ENCODE measurements around the gene SASH3.

SASH3 gene

DNA sequence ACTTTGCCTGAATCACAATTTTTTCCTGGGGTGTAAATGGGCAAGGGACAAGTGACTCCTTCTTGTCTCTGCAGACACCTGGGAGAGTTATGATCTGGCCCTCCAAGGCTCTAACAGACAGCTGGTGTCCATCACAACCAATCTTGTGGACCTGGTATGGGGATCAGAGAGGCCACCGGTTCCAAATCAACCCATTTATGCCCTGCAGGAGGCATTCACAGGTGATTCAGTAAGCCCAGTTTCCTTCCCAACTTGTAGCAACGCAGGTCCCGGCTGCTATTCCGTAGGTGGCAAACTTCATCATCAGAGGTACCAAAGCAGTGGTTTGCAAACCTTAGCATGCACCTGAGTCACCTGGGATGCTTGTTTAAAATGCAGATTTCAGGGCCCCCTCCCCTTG lies 32.2 kb upstream of the SASH3 start:
- H3K4me1 Mint-ChIP-seq (ENCODE audit: low read depth), result peaks cover 36% of the 10 kb centered on the region
- no peaks in the 10 kb centered on the region for H3K36me3 Mint-ChIP-seq (ENCODE audit: low read depth)
- H3K27me3 Mint-ChIP-seq (ENCODE audit: low read depth), result peaks cover 2% of the 10 kb centered on the region
- H3K9me3 Mint-ChIP-seq, result no peaks in the 10 kb centered on the region
- H3K4me3 Mint-ChIP-seq, result no peak overlapping the region
- H3K27ac Mint-ChIP-seq, result no peak overlapping the region
- DNase-seq (ENCODE audit: low spot score), result no peak

DNA sequence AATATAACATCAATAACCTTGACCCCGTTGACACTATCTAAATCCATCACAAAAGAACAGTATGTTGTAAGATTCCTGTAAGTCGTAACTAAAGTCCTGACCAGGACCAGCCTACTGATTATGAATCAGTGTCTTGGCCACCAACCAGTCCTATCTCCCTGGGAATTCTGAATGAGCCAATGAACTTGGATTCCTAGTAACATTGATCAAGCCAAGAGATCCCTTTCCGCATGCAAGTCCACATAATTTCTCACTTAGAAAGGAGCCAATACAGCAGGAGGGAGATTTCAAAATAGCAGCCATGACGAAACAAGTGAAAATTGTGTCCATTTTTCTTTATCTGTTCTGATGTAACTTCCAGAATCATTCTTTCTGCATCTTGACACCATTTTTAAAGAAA lies 31.4 kb upstream of the SASH3 start:
- H3K27me3 Mint-ChIP-seq (ENCODE audit: low read depth), result peaks cover 2% of the 10 kb centered on the region
- no peak for DNase-seq (ENCODE audit: low spot score)
- peaks cover 31% of the 10 kb centered on the region for H3K4me1 Mint-ChIP-seq (ENCODE audit: low read depth)
- no peaks in the 10 kb centered on the region for H3K36me3 Mint-ChIP-seq (ENCODE audit: low read depth)
- no peak overlapping the region for H3K27ac Mint-ChIP-seq
- no peaks in the 10 kb centered on the region for H3K9me3 Mint-ChIP-seq
- no peak overlapping the region for H3K4me3 Mint-ChIP-seq

DNA sequence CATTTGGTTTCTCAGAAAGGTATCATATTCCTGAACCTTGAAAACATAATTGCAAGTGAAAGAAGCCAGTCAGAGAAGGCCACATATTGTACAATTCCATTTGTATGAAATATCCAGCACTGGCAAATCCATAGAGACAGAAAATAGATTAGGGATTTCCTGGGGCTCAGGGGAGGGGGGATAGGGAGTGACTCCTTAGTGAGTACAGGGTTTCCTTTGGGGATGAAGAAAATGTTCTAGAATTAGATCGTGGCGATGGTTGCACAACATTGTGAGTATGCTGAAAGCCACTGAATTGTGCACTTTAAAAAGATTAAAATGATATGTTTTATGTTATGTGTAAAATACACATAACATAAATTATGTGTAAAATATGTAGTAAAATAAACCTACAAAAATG lies 30.7 kb upstream of the SASH3 start:
- H3K27ac Mint-ChIP-seq, result no peak overlapping the region
- H3K27me3 Mint-ChIP-seq (ENCODE audit: low read depth), result peaks cover 2% of the 10 kb centered on the region
- no peak for DNase-seq (ENCODE audit: low spot score)

DNA sequence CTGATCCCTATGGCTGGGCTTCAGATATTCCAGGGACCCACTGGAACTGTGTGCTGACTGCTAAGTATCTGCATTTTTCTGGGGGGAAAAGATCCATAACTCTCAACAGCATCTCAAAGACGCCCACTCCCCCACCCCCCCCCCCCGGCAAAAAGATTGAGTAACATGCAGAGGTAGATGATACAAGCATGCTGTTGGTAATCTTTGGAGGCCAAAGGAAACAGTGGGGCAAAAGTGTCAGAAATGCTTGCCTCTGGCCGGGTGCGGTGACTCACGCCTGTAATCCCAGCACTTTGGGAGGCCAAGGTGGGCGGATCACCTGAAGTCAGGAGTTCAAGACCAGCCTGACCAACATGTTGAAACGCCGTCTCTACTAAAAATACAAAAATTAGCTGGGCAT lies 28.8 kb upstream of the SASH3 start:
- no peak overlapping the region for H3K27ac Mint-ChIP-seq
- no peak overlapping the region for H3K4me3 Mint-ChIP-seq
- DNase-seq (ENCODE audit: low spot score), result no peak
- H3K27me3 Mint-ChIP-seq (ENCODE audit: low read depth), result peaks cover 2% of the 10 kb centered on the region
- no peaks in the 10 kb centered on the region for H3K9me3 Mint-ChIP-seq
- peaks cover 2% of the 10 kb centered on the region for H3K36me3 Mint-ChIP-seq (ENCODE audit: low read depth)
- H3K4me1 Mint-ChIP-seq (ENCODE audit: low read depth), result peaks cover 26% of the 10 kb centered on the region

More for the DNA sequence above, 30.7 kb upstream of the SASH3 start:
- no peaks in the 10 kb centered on the region for H3K36me3 Mint-ChIP-seq (ENCODE audit: low read depth)
- peaks cover 30% of the 10 kb centered on the region for H3K4me1 Mint-ChIP-seq (ENCODE audit: low read depth)
- no peak overlapping the region for H3K4me3 Mint-ChIP-seq
- H3K9me3 Mint-ChIP-seq, result no peaks in the 10 kb centered on the region

DNA sequence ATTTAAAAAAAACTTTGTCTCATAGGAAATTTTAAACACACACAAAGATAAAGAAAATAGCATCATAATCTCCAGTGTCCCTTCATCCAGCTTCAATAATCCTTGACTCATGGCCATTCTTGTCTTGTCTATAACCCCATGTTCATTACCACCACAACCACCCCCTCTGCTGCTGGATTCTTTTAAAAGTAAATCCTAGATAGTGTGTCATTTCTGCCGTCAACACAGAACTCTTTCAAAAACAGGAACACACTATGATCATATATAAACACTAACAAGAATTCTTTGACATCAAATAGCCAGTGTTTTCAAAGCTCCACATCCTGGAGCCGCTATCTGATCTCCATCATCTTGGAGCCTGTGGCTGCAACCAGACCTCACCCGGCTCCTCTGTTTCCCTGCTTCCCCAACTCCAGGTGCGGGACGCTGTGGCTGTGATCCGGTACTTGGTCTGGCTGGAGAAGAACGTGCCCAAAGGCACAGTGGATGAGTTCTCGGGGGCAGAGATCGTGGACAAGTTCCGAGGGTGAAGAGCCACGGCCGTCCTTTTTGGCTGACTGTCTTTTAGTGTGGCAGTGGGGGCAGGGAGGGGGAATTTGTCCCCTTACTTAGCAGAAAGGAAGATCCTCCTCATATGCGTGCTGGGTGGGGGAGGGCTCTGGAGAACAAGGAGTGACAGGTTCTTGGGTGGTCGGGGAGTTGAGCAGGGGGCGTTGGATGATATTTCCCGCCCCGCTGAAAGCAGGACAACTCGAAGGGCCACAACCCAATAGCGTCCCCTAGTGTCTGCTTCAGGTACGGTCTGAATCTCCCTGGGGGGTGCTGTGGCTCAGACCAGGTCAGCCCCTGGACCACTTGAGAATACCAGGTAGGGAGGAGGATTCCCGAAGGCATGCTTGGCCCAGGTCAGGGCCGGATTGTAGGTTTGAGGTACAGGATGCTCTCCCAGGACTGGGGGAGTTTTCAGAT lies 25.4 kb upstream of the SASH3 start:
- Mint-ChIP-seq H3K27me3 (ENCODE audit: low read depth) (no peaks in the 10 kb centered on the region), H3K4me3 (no peak overlapping the region), H3K36me3 (ENCODE audit: low read depth) (peaks cover 2% of the 10 kb centered on the region), H3K9me3 (no peaks in the 10 kb centered on the region), H3K27ac (peak overlapping the region; percentile 55), H3K4me1 (ENCODE audit: low read depth) (peaks cover 45% of the 10 kb centered on the region)
- DNase-seq (ENCODE audit: low spot score), result no peak

DNA sequence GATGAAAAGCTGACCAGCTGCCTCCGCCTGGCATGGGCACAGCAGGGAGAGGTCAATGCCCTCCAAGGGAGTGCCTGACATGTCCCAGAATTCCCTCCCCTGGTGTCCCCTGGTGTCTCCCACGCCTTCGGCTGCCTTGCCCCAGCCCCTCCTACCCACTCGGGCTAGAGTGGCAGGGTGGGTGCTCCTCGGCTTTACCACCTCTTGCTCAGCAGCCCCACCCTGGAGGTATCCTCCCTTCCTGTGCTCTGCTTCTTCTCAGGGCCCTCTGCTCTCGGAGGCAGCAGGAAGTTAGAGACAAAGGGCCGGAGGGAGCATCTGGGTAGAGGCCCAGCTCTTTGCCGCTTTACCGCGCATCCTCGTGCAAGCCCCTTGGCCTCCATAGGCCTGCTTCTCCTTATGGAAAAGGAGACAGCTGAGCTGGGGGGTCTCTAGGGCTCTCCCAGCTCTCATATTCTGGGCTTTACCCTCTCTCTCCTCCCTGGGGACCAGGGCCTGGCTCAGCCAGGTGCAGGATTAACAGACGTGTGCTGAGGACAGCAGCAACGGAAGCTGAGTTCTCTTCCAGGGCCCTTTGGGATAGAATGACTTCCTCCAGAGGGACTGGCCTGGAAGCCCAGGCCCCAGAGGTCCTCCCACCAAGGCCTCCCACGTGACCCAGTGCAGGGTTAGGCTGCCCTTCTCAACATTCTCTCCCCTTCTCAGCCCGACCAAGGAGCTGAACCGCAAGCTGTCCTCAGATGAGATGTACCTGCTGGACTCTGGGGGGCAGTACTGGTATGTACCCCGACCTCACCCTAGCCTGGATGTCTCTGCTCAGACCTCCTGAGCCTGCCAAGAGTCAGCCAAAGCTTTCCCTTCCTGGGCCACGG lies 23.7 kb upstream of the SASH3 start:
- H3K9me3 Mint-ChIP-seq, result no peaks in the 10 kb centered on the region
- DNase-seq (ENCODE audit: low spot score), result no peak
- no peaks in the 10 kb centered on the region for H3K27me3 Mint-ChIP-seq (ENCODE audit: low read depth)
- H3K4me1 Mint-ChIP-seq (ENCODE audit: low read depth), result peaks cover 61% of the 10 kb centered on the region
- peaks cover 2% of the 10 kb centered on the region for H3K36me3 Mint-ChIP-seq (ENCODE audit: low read depth)
- H3K27ac Mint-ChIP-seq, result peak overlapping the region; percentile 55
- H3K4me3 Mint-ChIP-seq, result peak overlapping the region; percentile 50

DNA sequence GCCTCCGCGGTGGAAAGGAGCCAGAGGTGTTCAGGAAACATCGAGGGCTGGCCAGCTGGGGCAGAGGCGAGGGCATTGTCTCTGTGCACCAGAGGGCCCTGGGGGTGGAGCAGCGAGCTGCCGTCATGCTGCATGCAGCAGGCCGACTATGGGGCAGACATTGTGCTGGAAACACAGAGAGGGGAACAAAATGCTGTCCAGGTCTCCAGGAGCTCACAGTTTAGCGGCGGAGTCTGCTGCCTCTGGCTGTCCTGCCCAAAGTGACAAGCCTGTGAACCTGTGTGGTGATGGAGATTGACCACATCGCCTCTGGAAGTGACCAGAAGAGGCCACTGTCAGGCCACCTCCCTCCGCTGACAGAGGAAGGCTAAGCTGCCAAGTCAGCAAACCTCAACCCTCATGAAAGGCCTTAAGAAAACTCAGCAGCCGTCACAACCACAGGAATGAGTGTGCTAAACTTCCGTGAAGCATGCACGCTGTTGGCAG lies 20.1 kb upstream of the SASH3 start:
- peak; percentile 59 for DNase-seq (ENCODE audit: low spot score)
- Mint-ChIP-seq H3K27ac (peak overlapping the region; percentile 90), H3K4me1 (ENCODE audit: low read depth) (peaks cover 53% of the 10 kb centered on the region), H3K27me3 (ENCODE audit: low read depth) (no peaks in the 10 kb centered on the region), H3K9me3 (no peaks in the 10 kb centered on the region), H3K4me3 (peak overlapping the region; percentile 38), H3K36me3 (ENCODE audit: low read depth) (peaks cover 2% of the 10 kb centered on the region)

DNA sequence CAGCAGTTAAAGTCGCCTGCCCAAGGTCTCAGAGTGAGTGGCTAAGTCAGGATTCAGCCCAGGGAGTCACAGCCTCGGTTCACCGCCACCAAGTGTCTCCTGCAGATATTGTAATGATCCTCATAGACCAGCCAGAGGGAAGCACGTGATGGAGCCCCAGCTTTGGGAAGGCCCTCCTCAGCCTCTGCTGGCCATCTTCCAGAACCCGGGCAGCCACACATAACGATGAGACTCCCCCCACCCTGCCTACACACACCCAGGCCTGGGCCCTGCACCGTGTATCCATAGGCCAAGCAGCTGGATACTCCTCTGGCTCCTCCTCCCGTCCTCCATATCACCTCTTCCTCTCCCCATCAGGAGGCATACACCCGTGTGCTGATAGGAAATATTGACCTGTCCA lies 19.6 kb upstream of the SASH3 start:
- no peak overlapping the region for H3K4me3 Mint-ChIP-seq
- no peaks in the 10 kb centered on the region for H3K9me3 Mint-ChIP-seq
- peak overlapping the region; percentile 90 for H3K27ac Mint-ChIP-seq
- peaks cover 49% of the 10 kb centered on the region for H3K4me1 Mint-ChIP-seq (ENCODE audit: low read depth)
- no peaks in the 10 kb centered on the region for H3K27me3 Mint-ChIP-seq (ENCODE audit: low read depth)
- no peak for DNase-seq (ENCODE audit: low spot score)
- no peaks in the 10 kb centered on the region for H3K36me3 Mint-ChIP-seq (ENCODE audit: low read depth)

DNA sequence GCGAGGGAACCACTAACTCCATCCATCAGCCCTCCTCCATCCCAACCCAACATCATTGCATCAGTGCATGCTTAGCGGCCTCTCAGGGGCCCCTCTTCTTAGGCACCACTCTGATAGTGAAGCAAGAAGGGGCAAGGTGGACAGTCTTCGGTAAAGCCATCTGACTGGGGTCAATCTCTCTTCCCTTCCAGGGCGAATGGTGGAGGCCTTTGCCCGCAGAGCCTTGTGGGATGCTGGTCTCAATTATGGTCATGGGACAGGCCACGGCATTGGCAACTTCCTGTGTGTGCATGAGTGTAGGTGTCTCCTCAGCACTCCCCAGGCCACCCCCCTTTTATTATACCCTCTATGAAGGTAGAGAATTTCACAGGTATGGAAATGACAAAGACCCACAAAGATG lies 18.8 kb upstream of the SASH3 start:
- no peak for DNase-seq (ENCODE audit: low spot score)
- H3K27me3 Mint-ChIP-seq (ENCODE audit: low read depth), result no peaks in the 10 kb centered on the region
- no peak overlapping the region for H3K4me3 Mint-ChIP-seq
- H3K27ac Mint-ChIP-seq, result no peak overlapping the region
- H3K36me3 Mint-ChIP-seq (ENCODE audit: low read depth), result no peaks in the 10 kb centered on the region
- H3K4me1 Mint-ChIP-seq (ENCODE audit: low read depth), result peaks cover 46% of the 10 kb centered on the region
- no peaks in the 10 kb centered on the region for H3K9me3 Mint-ChIP-seq

DNA sequence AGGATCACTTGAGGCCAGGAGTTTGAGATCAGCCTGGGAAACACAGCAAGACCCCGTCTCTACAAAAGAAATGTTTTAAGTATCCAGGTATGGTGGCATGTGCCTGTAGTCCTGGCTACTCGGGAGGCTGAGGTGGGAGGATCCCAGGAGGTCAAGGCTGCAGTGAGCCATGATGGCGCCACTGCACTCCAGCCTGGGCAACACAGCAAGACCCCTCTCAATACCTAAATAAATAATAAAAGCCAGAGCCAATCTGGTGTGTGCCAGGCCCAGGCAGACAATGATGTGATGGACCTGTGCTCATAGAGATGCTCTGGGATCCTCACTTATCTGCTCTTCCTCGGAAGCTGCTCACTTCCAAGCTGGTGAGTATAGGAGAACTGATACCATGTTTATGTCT lies 18.2 kb upstream of the SASH3 start:
- Mint-ChIP-seq H3K27ac (no peak overlapping the region), H3K4me1 (ENCODE audit: low read depth) (peaks cover 43% of the 10 kb centered on the region), H3K4me3 (no peak overlapping the region), H3K36me3 (ENCODE audit: low read depth) (no peaks in the 10 kb centered on the region), H3K9me3 (no peaks in the 10 kb centered on the region), H3K27me3 (ENCODE audit: low read depth) (no peaks in the 10 kb centered on the region)
- DNase-seq (ENCODE audit: low spot score), result no peak

DNA sequence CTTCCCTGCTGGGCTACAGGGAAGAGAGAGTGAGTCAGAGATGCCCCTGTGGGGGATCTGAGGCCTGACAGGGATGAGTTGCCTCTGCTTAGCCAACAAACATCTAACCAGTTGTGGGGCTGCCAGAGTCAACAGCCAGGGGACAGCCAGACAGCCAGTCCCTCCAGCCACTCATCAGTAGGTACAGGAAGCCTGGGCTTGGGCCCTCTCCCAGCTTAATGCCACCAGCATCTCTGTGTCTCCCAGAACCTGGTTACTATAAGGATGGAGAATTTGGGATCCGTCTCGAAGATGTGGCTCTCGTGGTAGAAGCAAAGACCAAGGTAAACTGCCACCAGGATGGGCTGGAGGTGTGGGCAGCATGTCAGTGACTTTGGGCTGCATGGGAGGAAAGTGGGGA lies 17.3 kb upstream of the SASH3 start:
- Mint-ChIP-seq H3K4me3 (no peak overlapping the region), H3K27me3 (ENCODE audit: low read depth) (no peaks in the 10 kb centered on the region), H3K36me3 (ENCODE audit: low read depth) (no peaks in the 10 kb centered on the region), H3K27ac (no peak overlapping the region), H3K4me1 (ENCODE audit: low read depth) (peaks cover 42% of the 10 kb centered on the region), H3K9me3 (no peaks in the 10 kb centered on the region)
- DNase-seq (ENCODE audit: low spot score), result no peak

DNA sequence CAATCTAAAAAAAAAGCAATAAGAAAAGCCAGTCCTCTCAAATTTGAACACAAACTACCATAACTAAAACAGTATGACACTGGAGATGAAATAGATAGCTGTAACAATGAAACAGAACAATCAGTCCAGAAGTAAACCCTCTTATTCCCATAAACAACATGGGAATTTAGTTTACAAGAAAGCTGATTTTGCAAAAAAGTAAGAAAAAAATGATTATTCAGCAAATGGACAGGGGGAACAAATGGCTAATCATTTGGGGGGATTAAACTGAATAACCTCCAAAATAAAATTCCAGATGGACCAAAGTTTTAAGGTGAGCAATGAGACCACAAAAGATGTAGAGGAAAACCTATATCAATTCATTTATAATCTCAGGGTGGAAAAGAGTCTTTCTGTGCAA lies 16.1 kb upstream of the SASH3 start:
- H3K4me1 Mint-ChIP-seq (ENCODE audit: low read depth), result peaks cover 39% of the 10 kb centered on the region
- no peak for DNase-seq (ENCODE audit: low spot score)
- no peaks in the 10 kb centered on the region for H3K36me3 Mint-ChIP-seq (ENCODE audit: low read depth)
- H3K4me3 Mint-ChIP-seq, result no peak overlapping the region
- no peak overlapping the region for H3K27ac Mint-ChIP-seq
- no peaks in the 10 kb centered on the region for H3K27me3 Mint-ChIP-seq (ENCODE audit: low read depth)
- H3K9me3 Mint-ChIP-seq, result no peaks in the 10 kb centered on the region

DNA sequence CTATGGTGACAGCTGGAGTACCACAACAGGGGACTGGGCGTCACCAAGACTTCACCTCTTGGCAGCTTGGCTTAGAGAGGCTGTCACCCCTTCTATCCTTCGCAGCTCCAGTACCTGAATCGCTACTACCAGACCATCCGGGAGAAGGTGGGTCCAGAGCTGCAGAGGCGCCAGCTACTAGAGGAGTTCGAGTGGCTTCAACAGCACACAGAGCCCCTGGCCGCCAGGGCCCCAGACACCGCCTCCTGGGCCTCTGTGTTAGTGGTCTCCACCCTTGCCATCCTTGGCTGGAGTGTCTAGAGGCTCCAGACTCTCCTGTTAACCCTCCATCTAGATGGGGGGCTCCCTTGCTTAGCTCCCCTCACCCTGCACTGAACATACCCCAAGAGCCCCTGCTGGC lies 11.6 kb upstream of the SASH3 start:
- Mint-ChIP-seq H3K9me3 (no peaks in the 10 kb centered on the region), H3K27me3 (ENCODE audit: low read depth) (no peaks in the 10 kb centered on the region), H3K4me1 (ENCODE audit: low read depth) (peaks cover 42% of the 10 kb centered on the region), H3K4me3 (peak overlapping the region; percentile 65), H3K27ac (peak overlapping the region; percentile 93), H3K36me3 (ENCODE audit: low read depth) (peaks cover 2% of the 10 kb centered on the region)
- DNase-seq (ENCODE audit: low spot score), result no peak

Measured in T-helper 2 cell treated with Interferon-gamma antibody and Interleukin-4, amounts not matched to agents 5 μg/mL and 100 μg/mL, for 36 hours (primary cell).